Lung (tissue), 12 donors: ENCODE measurements around the gene PLA2G4A. TPM values are rescaled to one million over a fixed set of nuclear protein-coding genes. Genes with fewer than 3 reads are reported as not detected.
"Not testable (repeated sequence)": the region's sequence is repeated elsewhere in the genome, so short reads cannot be mapped to it uniquely, and the experiment has no call there.

Experiments
- ATAC-seq: fragments of 200-7000 bp; cut with Tn5 transposase; one replicate; pipeline ENCODE4 v1.9.1; 2020; ENCODE audit warnings: moderate number of reproducible peaks; ENCODE audit not compliant: insufficient read depth, low FRiP score
- DNase-seq, 3 donors: peaks; one replicate each; pipeline ENCODE4 v3.0.0-alpha.2; 2013 to 2017
- H3K27ac ChIP-seq, 2 donors: one replicate each; pipeline ENCODE4 v1.5.1; 2013; ENCODE audit warnings: mild to moderate bottlenecking in 2 of 2, moderate library complexity in 2 of 2, control low read depth in 1 of 2, inconsistent platforms in 1 of 2, low read depth in 1 of 2, low read length in 1 of 2
- H3K27me3 ChIP-seq, 3 donors: one replicate each; pipeline ENCODE4 v1.5.1; 2013; ENCODE audit warnings: low read length in 2 of 3; ENCODE audit not compliant: control insufficient read depth in 3 of 3, insufficient read depth in 3 of 3
- H3K36me3 ChIP-seq, 4 donors: one replicate each; pipeline ENCODE4 v1.5.1; 2013; ENCODE audit warnings: low read length in 4 of 4, mild to moderate bottlenecking in 1 of 4, moderate library complexity in 1 of 4; ENCODE audit not compliant: control insufficient read depth in 4 of 4, insufficient read depth in 4 of 4
- H3K4me1 ChIP-seq, 5 donors: one replicate each; pipeline ENCODE4 v1.5.1; 2013; ENCODE audit warnings: low read length in 5 of 5, mild to moderate bottlenecking in 2 of 5, moderate library complexity in 1 of 5; ENCODE audit not compliant: control insufficient read depth in 5 of 5, insufficient read depth in 5 of 5
- H3K4me3 ChIP-seq: one replicate; pipeline ENCODE4 v1.5.1; 2013; ENCODE audit warnings: mild to moderate bottlenecking, control low read depth, moderate library complexity
- H3K9ac ChIP-seq, 2 donors: one replicate each; pipeline ENCODE4 v1.5.1; 2013; ENCODE audit warnings: low read length in 2 of 2, control low read depth in 1 of 2; ENCODE audit not compliant: insufficient read depth in 1 of 2
- H3K9me3 ChIP-seq, 4 donors: one replicate each; pipeline ENCODE4 v1.5.1; 2013; ENCODE audit warnings: low read length in 3 of 4, mild to moderate bottlenecking in 1 of 4, moderate library complexity in 1 of 4; ENCODE audit not compliant: control insufficient read depth in 4 of 4, insufficient read depth in 3 of 4
- WGBS, 2 donors: extraction: QIAGEN DNeasy Blood & Tissue Kit; methylation state at CpG; one replicate each; pipeline ENCODE4 v1.1.7; 2013; 5-methylcytosine and 5-hydroxymethylcytosine counted together
- polyA plus RNA-seq, 2 donors: library from polyadenylated mRNA; stranded (reverse); fragments of 200-250 nt; gene quantifications; one replicate each; pipeline ENCODE4 v1.2.1, GENCODE V29; 2013
- total RNA-seq, 2 donors: library from RNA; depleted of rRNA in 1 of 2; stranded (reverse); fragments of >200 nt in 1 of 2; gene quantifications; one replicate each; pipeline ENCODE4 v1.2.1, GENCODE V29; 2014 to 2021
- TF ChIP-seq, protein P1 (sequence below): IDR thresholded peaks from 2 replicates; pipeline ENCODE4 v1.5.1; 2012; ENCODE audit warnings: mild to moderate bottlenecking; ENCODE audit errors: control extremely low read depth, extremely low read depth
- donor health status: control.
- donor health status: control.
- donor health status: Bipolar disorder and iron deficiency.
- donor health status: healthy.
- donor health status: DM: yes; HTN: yes; CAD: no.

The PLA2G4A gene
- total and polyA plus RNA-seq, 4 donors = 2.5 to 8.1 (median 6.4) TPM

DNA sequence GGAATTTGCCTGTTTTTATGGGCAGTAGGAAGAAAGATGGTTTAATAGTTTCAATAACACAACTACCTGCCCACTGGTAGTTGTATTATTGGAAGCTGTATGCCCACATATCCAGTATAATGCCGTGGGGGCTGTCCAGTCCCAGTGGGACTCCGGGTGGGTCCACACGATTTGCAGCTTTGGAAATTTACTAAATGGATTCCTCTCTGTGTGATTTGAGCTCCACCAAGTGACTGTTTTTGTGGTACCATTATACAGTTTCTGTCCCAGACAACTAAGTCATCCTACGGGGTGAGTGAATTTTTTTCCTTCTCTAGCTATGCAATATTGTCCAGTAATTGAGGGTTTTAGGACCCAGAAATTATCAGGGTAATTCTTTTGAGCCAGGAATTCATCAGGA lies 86.8 kb downstream of the PLA2G4A start:
- Histone ChIP-seq H3K27me3 (no peaks in the 10 kb centered on the region), H3K9me3 (no peaks in the 10 kb centered on the region), H3K4me1 (peaks cover 0 to 5% (median 0%) of the 10 kb centered on the region in 5 donors), H3K4me3 (no peak overlapping the region), H3K27ac (no peak overlapping the region), H3K9ac (no peak overlapping the region), H3K36me3 (peaks cover 0 to 1% (median 0%) of the 10 kb centered on the region in 4 donors)
- ATAC-seq (no peak), DNase-seq (no peak)
- WGBS, 2 donors = 84 to 85% methylated on average over 4 of the region's 4 CpGs
- TF ChIP-seq, protein P1, sequence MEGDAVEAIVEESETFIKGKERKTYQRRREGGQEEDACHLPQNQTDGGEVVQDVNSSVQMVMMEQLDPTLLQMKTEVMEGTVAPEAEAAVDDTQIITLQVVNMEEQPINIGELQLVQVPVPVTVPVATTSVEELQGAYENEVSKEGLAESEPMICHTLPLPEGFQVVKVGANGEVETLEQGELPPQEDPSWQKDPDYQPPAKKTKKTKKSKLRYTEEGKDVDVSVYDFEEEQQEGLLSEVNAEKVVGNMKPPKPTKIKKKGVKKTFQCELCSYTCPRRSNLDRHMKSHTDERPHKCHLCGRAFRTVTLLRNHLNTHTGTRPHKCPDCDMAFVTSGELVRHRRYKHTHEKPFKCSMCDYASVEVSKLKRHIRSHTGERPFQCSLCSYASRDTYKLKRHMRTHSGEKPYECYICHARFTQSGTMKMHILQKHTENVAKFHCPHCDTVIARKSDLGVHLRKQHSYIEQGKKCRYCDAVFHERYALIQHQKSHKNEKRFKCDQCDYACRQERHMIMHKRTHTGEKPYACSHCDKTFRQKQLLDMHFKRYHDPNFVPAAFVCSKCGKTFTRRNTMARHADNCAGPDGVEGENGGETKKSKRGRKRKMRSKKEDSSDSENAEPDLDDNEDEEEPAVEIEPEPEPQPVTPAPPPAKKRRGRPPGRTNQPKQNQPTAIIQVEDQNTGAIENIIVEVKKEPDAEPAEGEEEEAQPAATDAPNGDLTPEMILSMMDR = no peak

DNA sequence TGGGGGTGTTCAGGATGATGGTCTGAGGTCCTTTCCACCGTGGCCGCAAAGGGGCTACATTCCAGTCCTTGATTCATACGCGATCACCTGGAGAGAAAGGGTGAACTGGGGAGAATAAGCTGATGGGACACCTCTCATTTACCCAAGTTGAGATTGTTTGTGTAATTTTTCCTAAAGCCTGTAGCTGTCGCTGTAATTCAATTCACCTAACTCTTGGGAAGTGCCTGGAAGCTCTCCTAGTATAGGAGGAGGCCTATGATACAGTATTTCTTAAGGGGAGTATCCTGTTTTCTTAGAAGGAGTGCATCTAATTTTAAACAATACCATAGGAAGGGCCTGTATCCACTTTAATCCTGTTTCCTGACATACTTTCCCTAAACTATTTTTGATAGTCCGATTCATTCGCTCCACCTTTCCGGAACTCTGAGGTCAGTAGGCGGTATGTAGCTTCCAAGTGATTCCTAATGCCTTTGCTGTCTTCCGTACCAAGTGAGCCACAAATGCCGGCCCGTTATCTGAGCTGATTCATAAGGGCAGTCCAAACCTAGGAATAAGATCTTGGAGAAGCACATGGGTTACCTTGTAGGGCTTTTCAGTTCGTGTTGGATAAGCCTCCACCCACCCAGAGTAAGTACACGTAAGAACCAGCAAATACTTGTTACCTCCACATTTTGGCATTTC lies 88.5 kb downstream of the PLA2G4A start:
- not testable (repeated sequence) for H3K9ac ChIP-seq, H3K27me3 ChIP-seq, H3K4me1 ChIP-seq, H3K27ac ChIP-seq, H3K9me3 ChIP-seq, ATAC-seq, H3K4me3 ChIP-seq, H3K36me3 ChIP-seq, DNase-seq
- WGBS, 2 donors = 77 to 86% methylated on average over 14 of the region's 14 CpGs

DNA sequence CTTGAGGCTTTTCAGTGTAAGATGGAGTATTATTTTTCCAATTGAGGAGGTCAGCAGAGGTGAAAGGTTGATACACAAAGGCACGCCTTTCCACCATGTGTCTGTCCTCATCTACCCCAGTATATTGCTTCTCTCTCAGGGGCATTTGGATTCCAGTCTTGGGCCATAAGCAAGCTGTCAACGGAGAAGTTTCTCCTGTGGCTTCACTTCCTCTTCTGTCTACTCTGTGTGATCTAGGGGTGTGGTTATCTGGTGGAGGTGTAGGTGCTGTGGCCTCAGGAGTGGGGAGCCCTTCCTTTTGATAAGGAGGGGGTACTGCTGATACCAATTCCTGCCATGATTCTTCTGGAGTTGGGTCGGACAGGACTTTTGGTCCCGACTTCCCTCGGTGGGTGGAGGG lies 92.6 kb downstream of the PLA2G4A start:
- H3K9me3 ChIP-seq, DNase-seq, H3K36me3 ChIP-seq, H3K9ac ChIP-seq, H3K27me3 ChIP-seq, ATAC-seq, H3K27ac ChIP-seq, H3K4me3 ChIP-seq, H3K4me1 ChIP-seq: not testable (repeated sequence)
- 79 to 85% methylated on average over 5 of the region's 5 CpGs for WGBS, 2 donors

DNA sequence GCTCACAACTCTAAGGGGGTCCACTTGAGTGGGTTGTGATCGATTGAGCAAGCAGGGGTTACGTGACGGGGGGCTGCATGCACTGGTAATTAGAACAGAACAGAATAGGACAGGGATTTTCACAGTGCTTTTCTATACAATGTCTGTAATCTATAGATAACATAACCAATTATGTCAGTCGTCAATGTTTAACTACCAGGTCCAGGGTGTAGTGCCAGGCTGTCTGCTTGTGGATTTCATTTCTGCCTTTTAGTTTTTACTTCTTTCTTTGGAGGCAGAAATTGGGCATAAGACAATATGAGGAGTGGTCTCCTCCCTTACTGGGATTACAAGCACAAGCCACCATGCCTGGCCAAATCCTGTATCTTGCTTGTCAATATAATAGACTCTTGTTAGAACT lies 94.1 kb downstream of the PLA2G4A start:
- H3K9ac ChIP-seq, H3K27me3 ChIP-seq, ATAC-seq, H3K27ac ChIP-seq, H3K4me1 ChIP-seq, H3K36me3 ChIP-seq, DNase-seq, H3K9me3 ChIP-seq, H3K4me3 ChIP-seq: not testable (repeated sequence)
- 68 to 69% methylated on average over 4 of the region's 4 CpGs for WGBS, 2 donors

DNA sequence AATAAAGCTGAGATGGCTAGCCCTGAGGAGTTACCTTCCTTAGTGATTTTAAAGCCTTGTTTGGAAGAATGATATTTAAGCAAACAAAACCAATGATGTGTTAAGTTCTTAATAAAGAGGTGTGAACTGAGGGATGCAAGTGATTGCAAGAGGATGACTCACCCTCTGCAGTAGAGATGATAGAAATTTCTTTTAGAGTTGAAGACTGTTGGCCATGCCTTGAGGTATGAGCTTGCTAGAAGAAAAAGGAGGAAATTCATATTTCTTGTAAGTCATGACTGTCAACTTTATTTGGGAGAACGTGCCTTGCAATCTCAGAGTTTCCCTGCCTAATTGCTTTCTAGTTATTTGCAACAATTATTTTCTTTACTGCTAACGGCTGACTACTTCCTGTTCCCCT lies 94.7 kb downstream of the PLA2G4A start:
- Histone ChIP-seq H3K9ac (no peak overlapping the region), H3K4me1 (peaks cover 0 to 4% (median 0%) of the 10 kb centered on the region in 5 donors), H3K27ac (no peak overlapping the region), H3K36me3 (peaks cover 0 to 1% (median 0%) of the 10 kb centered on the region in 4 donors), H3K4me3 (no peak overlapping the region), H3K27me3 (no peaks in the 10 kb centered on the region), H3K9me3 (no peaks in the 10 kb centered on the region)
- 35 to 41% methylated on average over 2 of the region's 2 CpGs for WGBS, 2 donors
- TF ChIP-seq, protein P1 = no peak
- DNase-seq (no peak), ATAC-seq (no peak)
